Neuronal stem cell (in vitro differentiated cells): Measurements from ENCODE around the gene NPAS2. TPM values are rescaled to one million over a fixed set of nuclear protein-coding genes. Genes with fewer than 3 reads are reported as not detected.
A peak's percentile ranks its signal among the peaks of the same experiment; 100 is the strongest.

ENCODE experiments used
- DNase-seq: peaks from one replicate; pipeline ENCODE4 v3.0.0-alpha.2; 2013; ENCODE audit warnings: low spot score
- H2AFZ ChIP-seq: one replicate; pipeline ENCODE4 v1.6.1; 2013; ENCODE audit warnings: mild to moderate bottlenecking, low read length, inconsistent platforms
- H2AK5ac ChIP-seq: 2 replicates; pipeline ENCODE4 v1.6.1; 2013; ENCODE audit warnings: low read depth, mild to moderate bottlenecking, inconsistent platforms, low read length, moderate library complexity, mixed read lengths
- H2BK120ac ChIP-seq: 2 replicates; pipeline ENCODE4 v1.6.1; 2013; ENCODE audit warnings: low read depth, mild to moderate bottlenecking, inconsistent platforms, low read length, moderate library complexity, mixed read lengths
- H2BK12ac ChIP-seq: one replicate; pipeline ENCODE4 v1.6.1; 2013; ENCODE audit warnings: low read length, inconsistent platforms
- H2BK15ac ChIP-seq: 2 replicates; pipeline ENCODE4 v1.6.1; 2013; ENCODE audit warnings: mild to moderate bottlenecking, low read length, inconsistent platforms, mixed read lengths
- H2BK5ac ChIP-seq: one replicate; pipeline ENCODE4 v1.6.1; 2013; ENCODE audit warnings: inconsistent platforms, mild to moderate bottlenecking, low read length, moderate library complexity
- H3K14ac ChIP-seq: one replicate; pipeline ENCODE4 v1.6.1; 2013; ENCODE audit warnings: low read length, inconsistent platforms
- H3K18ac ChIP-seq: 2 replicates; pipeline ENCODE4 v1.6.1; 2013; ENCODE audit warnings: low read length, inconsistent platforms
- H3K23ac ChIP-seq: 2 replicates; pipeline ENCODE4 v1.6.1; 2013; ENCODE audit warnings: low read depth, mild to moderate bottlenecking, mixed read lengths, low read length, inconsistent platforms; ENCODE audit not compliant: poor library complexity
- H3K27ac ChIP-seq: replicated peaks from 3 replicates; pipeline ENCODE4 v1.5.1; 2013; ENCODE audit warnings: low read length, inconsistent platforms
- H3K27me3 ChIP-seq, 3 experiments: 2 replicates each; pipeline ENCODE4 v1.6.1; 2013; ENCODE audit warnings: low read length in 3 of 3, mild to moderate bottlenecking in 2 of 3, inconsistent platforms in 1 of 3, low read depth in 1 of 3, mixed read lengths in 1 of 3, moderate library complexity in 1 of 3; ENCODE audit not compliant: control insufficient read depth in 3 of 3, insufficient read depth in 3 of 3
- H3K36me3 ChIP-seq, 2 donors: replicated peaks in 1 of 2; 2 replicates each; pipeline ENCODE4 v1.6.1; 2013; ENCODE audit warnings: low read length in 2 of 2; ENCODE audit not compliant: control insufficient read depth in 2 of 2, insufficient read depth in 2 of 2
- H3K4ac ChIP-seq: 2 replicates; pipeline ENCODE4 v1.6.1; 2013; ENCODE audit warnings: inconsistent platforms, mild to moderate bottlenecking, low read length, moderate library complexity
- H3K4me1 ChIP-seq, 2 donors: 1 replicate in 1 of 2; 2 replicates in 1 of 2; pipeline ENCODE4 v1.6.1; 2013; ENCODE audit warnings: low read length in 2 of 2, low read depth in 1 of 2; ENCODE audit not compliant: control insufficient read depth in 2 of 2, insufficient read depth in 1 of 2
- H3K4me2 ChIP-seq: one replicate; pipeline ENCODE4 v1.6.1; 2013; ENCODE audit warnings: mild to moderate bottlenecking, low read length, inconsistent platforms; ENCODE audit not compliant: insufficient read depth, poor library complexity, severe bottlenecking
- H3K4me3 ChIP-seq, 2 donors: 2 replicates each; pipeline ENCODE4 v1.5.1; 2013; ENCODE audit warnings: low read length in 2 of 2, mild to moderate bottlenecking in 2 of 2, inconsistent platforms in 1 of 2, moderate library complexity in 1 of 2
- H3K79me1 ChIP-seq: one replicate; pipeline ENCODE4 v1.6.1; 2013; ENCODE audit warnings: low read depth, mild to moderate bottlenecking, inconsistent platforms, low read length, moderate library complexity
- H3K9ac ChIP-seq: one replicate; pipeline ENCODE4 v1.6.1; 2013; ENCODE audit warnings: mild to moderate bottlenecking, low read depth, low read length, inconsistent platforms; ENCODE audit not compliant: poor library complexity
- H3K9me3 ChIP-seq, 2 donors: replicated peaks in 1 of 2; 2 replicates each; pipeline versions ENCODE3 to v1.6.1; 2013; ENCODE audit warnings: low read length in 2 of 2, mild to moderate bottlenecking in 2 of 2, inconsistent platforms in 1 of 2, low read depth in 1 of 2, mixed read lengths in 1 of 2, moderate library complexity in 1 of 2; ENCODE audit not compliant: control insufficient read depth in 2 of 2, insufficient read depth in 1 of 2
- H4K8ac ChIP-seq: one replicate; pipeline ENCODE4 v1.6.1; 2013; ENCODE audit warnings: low read depth, mild to moderate bottlenecking, inconsistent platforms, low read length, moderate library complexity
- H4K91ac ChIP-seq: one replicate; pipeline ENCODE4 v1.6.1; 2013; ENCODE audit warnings: low read length, low read depth, mild to moderate bottlenecking, inconsistent platforms; ENCODE audit not compliant: poor library complexity
- WGBS, 2 donors: extraction: QIAGEN DNeasy Blood & Tissue Kit; methylation state at CpG; one replicate each; pipeline ENCODE4 v1.1.7; 2013; ENCODE audit warnings: missing lambda C conversion rate in 2 of 2, mixed read lengths in 1 of 2; ENCODE audit not compliant: insufficient read length in 2 of 2, insufficient replicate concordance in 1 of 2; ENCODE audit errors: extremely low coverage in 2 of 2; 5-methylcytosine and 5-hydroxymethylcytosine counted together
- polyA plus RNA-seq, 2 experiments: library from polyadenylated mRNA; stranded (reverse); fragments of 200-250 nt; gene quantifications; one replicate each; pipeline ENCODE4 v1.2.3, GENCODE V29; 2013

Gene NPAS2
- 2.0 TPM for polyA plus RNA-seq (2013, experiment 1 of 2)
- 2.0 TPM for polyA plus RNA-seq (2013, experiment 2 of 2)

GRCh38 chr2:100819370-100820272, at the start of gene NPAS2:
Gene NPAS2 (plus strand): TSS chr2:100820139. CDS start chr2:100904755, 84,616 bp downstream.
- WGBS, 2 donors = no CpG with 5 or more reads among the region's 91 CpGs
- H3K27ac ChIP-seq = no peak within 1 kb of the TSS

GRCh38 chr2:100771125-100771524, 48.8 kb upstream of the NPAS2 start:
- WGBS, 2 donors = no CpG with 5 or more reads among the region's 4 CpGs
- H3K9ac ChIP-seq = no peak overlapping the region
- no peak for DNase-seq
- no peak overlapping the region for H4K8ac ChIP-seq
- H2BK15ac ChIP-seq = no peak overlapping the region
- H2BK120ac ChIP-seq = no peak overlapping the region
- H3K36me3 ChIP-seq = no peaks in the 10 kb centered on the region
- H3K27ac ChIP-seq = no peak overlapping the region
- H3K14ac ChIP-seq = no peak overlapping the region
- no peak overlapping the region for H2BK12ac ChIP-seq
- H3K18ac ChIP-seq = no peak overlapping the region
- H2BK5ac ChIP-seq = no peak overlapping the region
- H4K91ac ChIP-seq = no peak overlapping the region
- H3K79me1 ChIP-seq = no peaks in the 10 kb centered on the region
- H2AFZ ChIP-seq = no peak overlapping the region
- H3K23ac ChIP-seq = no peak overlapping the region
- no peak overlapping the region for H3K4me2 ChIP-seq
- H3K4me3 ChIP-seq = no peak overlapping the region
- no peaks in the 10 kb centered on the region for H3K27me3 ChIP-seq
- no peak overlapping the region for H3K4ac ChIP-seq
- no peaks in the 10 kb centered on the region for H3K9me3 ChIP-seq
- no peak overlapping the region for H2AK5ac ChIP-seq
- no peaks in the 10 kb centered on the region for H3K4me1 ChIP-seq

More at GRCh38 chr2:100819370-100820272, at the start of gene NPAS2:
- Histone ChIP-seq H3K18ac (peak within 1 kb of the TSS; percentile 88), H4K8ac (no peak within 1 kb of the TSS), H3K4me1 (peaks cover 0 to 5% of the 10 kb centered on the region in 2 donors), H2BK15ac (peak within 1 kb of the TSS; percentile 32), H3K4me3 (peak within 1 kb of the TSS; percentile 29 to 82), H3K23ac (peak within 1 kb of the TSS; percentile 77), H2AFZ (peak within 1 kb of the TSS; percentile 90), H3K79me1 (no peaks in the 10 kb centered on the region), H3K9ac (peak within 1 kb of the TSS; percentile 84), H3K4me2 (peak within 1 kb of the TSS; percentile 85), H2BK12ac (no peak within 1 kb of the TSS), H3K9me3 (no peaks in the 10 kb centered on the region), H3K36me3 (no peaks in the 10 kb centered on the region), H2AK5ac (no peak within 1 kb of the TSS), H3K14ac (no peak within 1 kb of the TSS), H4K91ac (no peak within 1 kb of the TSS), H3K27me3 (peaks cover 14 to 90% (median 38%) of the 10 kb centered on the region in 3 experiments), H3K4ac (no peak within 1 kb of the TSS), H2BK120ac (no peak within 1 kb of the TSS), H2BK5ac (peak within 1 kb of the TSS; percentile 58)
- DNase-seq = no peak

- Histone ChIP-seq H4K91ac (no peak overlapping the region), H2BK15ac (no peak overlapping the region), H2AK5ac (no peak overlapping the region), H2AFZ (no peak overlapping the region), H2BK120ac (no peak overlapping the region), H3K4me3 (no peak overlapping the region), H3K23ac (no peak overlapping the region), H3K18ac (no peak overlapping the region), H3K9ac (no peak overlapping the region), H3K14ac (no peak overlapping the region), H2BK12ac (no peak overlapping the region), H3K36me3 (no peaks in the 10 kb centered on the region), H3K4ac (no peak overlapping the region), H2BK5ac (no peak overlapping the region), H3K27ac (no peak overlapping the region), H4K8ac (no peak overlapping the region), H3K27me3 (peaks cover 0 to 3% (median 0%) of the 10 kb centered on the region in 3 experiments), H3K79me1 (no peaks in the 10 kb centered on the region), H3K9me3 (no peaks in the 10 kb centered on the region), H3K4me1 (no peaks in the 10 kb centered on the region), H3K4me2 (no peak overlapping the region)
- WGBS, 2 donors = no CpG with 5 or more reads among the region's 4 CpGs
- DNase-seq = no peak
Observed at GRCh38 chr2:100773538-100773937, 46.4 kb upstream of the NPAS2 start.

- Histone ChIP-seq H2AK5ac (no peak overlapping the region), H3K36me3 (no peaks in the 10 kb centered on the region), H4K8ac (no peak overlapping the region), H3K9me3 (no peaks in the 10 kb centered on the region), H3K4me3 (no peak overlapping the region), H2AFZ (no peak overlapping the region), H3K9ac (no peak overlapping the region), H3K4me1 (peaks cover 0 to 4% of the 10 kb centered on the region in 2 donors), H2BK15ac (no peak overlapping the region), H2BK12ac (no peak overlapping the region), H3K4me2 (no peak overlapping the region), H3K27me3 (peaks cover 0 to 6% (median 0%) of the 10 kb centered on the region in 3 experiments), H3K27ac (no peak overlapping the region), H2BK5ac (no peak overlapping the region), H3K79me1 (no peaks in the 10 kb centered on the region), H4K91ac (no peak overlapping the region), H2BK120ac (no peak overlapping the region), H3K14ac (no peak overlapping the region), H3K4ac (no peak overlapping the region), H3K23ac (no peak overlapping the region), H3K18ac (no peak overlapping the region)
- no peak for DNase-seq
Observed at GRCh38 chr2:100776445-100776844, 43.5 kb upstream of the NPAS2 start.
